GM19099 (cell line): ENCODE results near the gene VWA7.

Experiments used
- POLR2A ChIP-seq: IDR thresholded peaks from 3 replicates; pipeline ENCODE4 v1.6.1; 2011; ENCODE audit warnings: low read depth; ENCODE audit not compliant: insufficient read length; ENCODE audit errors: extremely low read depth

Gene VWA7, protein sequence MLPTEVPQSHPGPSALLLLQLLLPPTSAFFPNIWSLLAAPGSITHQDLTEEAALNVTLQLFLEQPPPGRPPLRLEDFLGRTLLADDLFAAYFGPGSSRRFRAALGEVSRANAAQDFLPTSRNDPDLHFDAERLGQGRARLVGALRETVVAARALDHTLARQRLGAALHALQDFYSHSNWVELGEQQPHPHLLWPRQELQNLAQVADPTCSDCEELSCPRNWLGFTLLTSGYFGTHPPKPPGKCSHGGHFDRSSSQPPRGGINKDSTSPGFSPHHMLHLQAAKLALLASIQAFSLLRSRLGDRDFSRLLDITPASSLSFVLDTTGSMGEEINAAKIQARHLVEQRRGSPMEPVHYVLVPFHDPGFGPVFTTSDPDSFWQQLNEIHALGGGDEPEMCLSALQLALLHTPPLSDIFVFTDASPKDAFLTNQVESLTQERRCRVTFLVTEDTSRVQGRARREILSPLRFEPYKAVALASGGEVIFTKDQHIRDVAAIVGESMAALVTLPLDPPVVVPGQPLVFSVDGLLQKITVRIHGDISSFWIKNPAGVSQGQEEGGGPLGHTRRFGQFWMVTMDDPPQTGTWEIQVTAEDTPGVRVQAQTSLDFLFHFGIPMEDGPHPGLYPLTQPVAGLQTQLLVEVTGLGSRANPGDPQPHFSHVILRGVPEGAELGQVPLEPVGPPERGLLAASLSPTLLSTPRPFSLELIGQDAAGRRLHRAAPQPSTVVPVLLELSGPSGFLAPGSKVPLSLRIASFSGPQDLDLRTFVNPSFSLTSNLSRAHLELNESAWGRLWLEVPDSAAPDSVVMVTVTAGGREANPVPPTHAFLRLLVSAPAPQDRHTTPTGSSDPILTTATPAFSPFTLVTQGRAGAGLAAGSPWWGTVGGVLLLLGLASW

GRCh38 chr6:31776989-31777666 lies at the start of gene VWA7:
Gene VWA7, minus strand, starts transcription at chr6:31777328. Its CDS starts 549 bp downstream, at chr6:31776779.
- no peak for TF ChIP-seq POLR2A

DNA sequence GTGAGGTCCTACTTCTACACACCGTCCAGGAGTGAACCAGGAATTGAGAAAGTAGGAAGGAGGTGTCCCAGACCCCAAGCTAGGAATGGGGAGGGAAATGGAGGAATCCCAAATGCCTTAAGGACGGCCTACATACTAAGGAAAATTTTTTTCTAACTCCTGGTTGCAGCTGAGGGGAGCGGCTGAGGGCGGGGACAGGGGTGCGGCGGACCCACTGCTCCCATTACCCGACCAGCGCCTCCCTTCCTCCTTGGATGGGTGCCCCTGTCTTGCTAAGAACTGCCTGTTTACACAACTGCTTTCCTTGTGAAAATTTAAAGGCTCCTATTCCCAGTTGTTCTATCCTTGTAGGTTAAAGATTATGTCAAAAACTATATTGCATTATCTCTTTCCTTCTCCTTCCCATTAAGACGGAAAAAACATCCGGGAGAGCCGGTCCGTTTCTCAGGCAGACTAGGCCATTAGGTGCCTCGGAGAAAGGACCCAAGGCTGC lies 49.7 kb upstream of the VWA7 start:
- no peak for TF ChIP-seq POLR2A

DNA sequence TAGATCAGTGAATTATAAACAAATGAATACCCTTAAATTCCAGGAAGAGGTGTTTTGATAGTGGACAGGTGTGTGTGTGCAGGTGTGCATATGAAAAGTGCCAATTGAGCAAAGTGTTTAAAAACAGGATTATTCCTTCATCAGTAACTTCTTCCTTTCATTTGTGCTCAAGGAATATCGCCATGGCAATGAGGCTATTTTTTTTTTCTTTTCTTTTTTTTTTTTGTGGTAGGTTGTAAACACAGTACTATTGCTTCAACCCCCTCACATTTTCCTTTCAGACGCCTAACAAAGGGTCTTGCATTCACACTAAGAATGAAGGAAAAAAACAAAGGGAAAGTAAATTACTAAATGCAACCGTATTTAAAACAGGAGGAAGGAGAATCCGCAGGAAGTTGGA lies 48.4 kb upstream of the VWA7 start:
- TF ChIP-seq POLR2A = no peak

DNA sequence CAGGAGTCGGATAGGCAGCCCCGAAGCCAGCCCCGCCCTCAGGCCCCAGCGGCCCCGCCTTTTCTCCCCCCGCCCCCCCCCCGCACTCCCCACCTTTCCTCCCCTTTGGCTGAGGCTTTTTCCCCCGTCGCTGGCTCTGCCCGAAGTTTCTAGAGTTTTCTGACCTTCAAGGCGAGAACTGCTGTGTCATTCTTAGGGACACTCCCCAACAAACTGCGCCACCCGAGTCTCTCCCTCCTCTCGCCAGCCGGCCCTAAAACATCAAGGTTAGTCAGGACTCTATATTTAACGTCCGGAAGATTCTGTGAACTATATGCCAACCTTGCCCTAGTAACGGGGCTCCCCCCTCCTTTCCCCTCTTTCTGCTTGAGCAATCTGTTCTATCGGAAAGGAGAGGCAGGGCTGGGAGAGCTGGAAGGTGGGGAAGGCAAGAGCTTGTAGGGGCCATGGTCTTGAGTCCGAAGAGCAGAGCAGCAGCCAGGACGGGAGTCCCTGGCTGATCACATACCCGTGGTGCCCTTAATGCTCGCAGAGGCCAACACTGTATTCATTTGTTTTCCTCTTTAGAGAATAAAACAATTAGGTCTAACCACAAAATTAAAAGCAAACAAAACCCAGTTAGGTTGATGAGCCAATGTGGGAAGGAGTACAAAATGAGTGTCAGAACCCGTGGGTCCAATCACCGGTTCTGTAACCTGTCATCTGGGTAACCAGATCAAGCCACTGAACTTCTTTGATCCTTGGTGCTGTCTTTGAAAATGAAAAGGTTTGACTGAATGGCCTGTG lies 45.1 kb upstream of the VWA7 start:
- no peak for TF ChIP-seq POLR2A

GRCh38 chr6:31821301-31822035 lies 44.3 kb upstream of the VWA7 start:
- TF ChIP-seq POLR2A = peak; percentile 82

DNA sequence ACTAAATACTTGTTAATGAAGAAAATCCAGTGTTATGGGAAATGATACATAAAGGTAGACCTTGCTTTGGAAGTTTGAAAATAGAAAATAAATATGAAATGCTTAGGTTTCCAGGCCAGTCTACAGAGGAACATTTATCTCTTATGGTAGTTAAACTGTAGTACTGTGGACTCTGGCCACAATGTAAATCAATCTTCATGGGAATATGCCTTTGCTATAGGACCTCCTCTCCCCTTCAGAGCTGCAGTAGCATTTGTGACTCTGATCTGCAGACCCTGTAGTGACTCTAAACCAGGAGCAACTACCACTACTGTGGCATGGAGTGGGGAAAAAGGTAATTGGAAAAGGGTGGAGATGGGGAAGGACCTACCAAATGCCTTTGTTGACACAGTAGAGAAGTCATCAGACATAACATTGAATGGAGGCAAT lies 42.8 kb upstream of the VWA7 start:
- TF ChIP-seq POLR2A = no peak

DNA sequence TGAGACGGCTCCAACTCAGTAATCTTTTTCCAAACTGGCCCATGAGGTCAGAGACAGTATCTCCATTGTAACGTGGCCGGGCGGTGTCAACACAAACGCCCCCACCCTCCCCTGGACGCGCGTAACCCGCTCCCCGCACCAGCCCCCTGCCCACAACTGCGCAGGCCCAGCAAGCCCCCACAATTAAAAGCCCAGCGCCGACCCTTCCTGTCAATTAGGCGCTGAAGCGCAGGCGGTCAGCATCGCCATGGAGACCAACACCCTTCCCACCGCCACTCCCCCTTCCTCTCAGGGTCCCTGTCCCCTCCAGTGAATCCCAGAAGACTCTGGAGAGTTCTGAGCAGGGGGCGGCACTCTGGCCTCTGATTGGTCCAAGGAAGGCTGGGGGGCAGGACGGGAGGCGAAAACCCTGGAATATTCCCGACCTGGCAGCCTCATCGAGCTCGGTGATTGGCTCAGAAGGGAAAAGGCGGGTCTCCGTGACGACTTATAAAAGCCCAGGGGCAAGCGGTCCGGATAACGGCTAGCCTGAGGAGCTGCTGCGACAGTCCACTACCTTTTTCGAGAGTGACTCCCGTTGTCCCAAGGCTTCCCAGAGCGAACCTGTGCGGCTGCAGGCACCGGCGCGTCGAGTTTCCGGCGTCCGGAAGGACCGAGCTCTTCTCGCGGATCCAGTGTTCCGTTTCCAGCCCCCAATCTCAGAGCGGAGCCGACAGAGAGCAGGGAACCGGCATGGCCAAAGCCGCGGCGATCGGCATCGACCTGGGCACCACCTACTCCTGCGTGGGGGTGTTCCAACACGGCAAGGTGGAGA lies 38.1 kb upstream of the VWA7 start, which contains the start of the genes HSPA1A and HSPA1L:
TSS of gene HSPA1A (plus strand) at position 519 of the 814 bp plus-strand sequence. CDS start at position 733, 214 bp downstream.
TSS of gene HSPA1L (minus strand) at position 259 of the 814 bp plus-strand sequence. CDS start 3,311 bp downstream, outside the sequence.
- peak; percentile 89 for TF ChIP-seq POLR2A

GRCh38 chr6:31814677-31815024 lies 37.5 kb upstream of the VWA7 start:
- peak; percentile 44 for TF ChIP-seq POLR2A

DNA sequence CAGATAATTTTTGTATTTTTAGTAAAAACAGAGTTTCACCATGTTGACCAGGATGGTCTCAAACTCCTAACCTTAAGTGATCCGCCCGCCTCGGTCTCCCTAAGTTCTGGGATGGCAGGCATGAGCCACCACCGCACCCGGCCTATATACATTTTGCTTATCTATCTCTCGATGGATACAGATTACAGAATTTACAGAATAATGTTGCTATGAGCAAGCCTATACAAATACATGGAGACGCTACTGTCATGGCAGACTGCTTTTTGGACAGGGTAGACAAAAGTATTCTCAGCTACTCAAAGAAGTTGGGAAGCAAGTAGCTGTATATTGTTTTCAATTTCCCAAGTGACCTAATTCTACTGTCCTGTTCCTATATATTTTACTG lies 36.3 kb upstream of the VWA7 start:
- no peak for TF ChIP-seq POLR2A

- TF ChIP-seq POLR2A = no peak
These were observed 34.5 kb upstream of the VWA7 start for GRCh38 chr6:31811645-31812044.

DNA sequence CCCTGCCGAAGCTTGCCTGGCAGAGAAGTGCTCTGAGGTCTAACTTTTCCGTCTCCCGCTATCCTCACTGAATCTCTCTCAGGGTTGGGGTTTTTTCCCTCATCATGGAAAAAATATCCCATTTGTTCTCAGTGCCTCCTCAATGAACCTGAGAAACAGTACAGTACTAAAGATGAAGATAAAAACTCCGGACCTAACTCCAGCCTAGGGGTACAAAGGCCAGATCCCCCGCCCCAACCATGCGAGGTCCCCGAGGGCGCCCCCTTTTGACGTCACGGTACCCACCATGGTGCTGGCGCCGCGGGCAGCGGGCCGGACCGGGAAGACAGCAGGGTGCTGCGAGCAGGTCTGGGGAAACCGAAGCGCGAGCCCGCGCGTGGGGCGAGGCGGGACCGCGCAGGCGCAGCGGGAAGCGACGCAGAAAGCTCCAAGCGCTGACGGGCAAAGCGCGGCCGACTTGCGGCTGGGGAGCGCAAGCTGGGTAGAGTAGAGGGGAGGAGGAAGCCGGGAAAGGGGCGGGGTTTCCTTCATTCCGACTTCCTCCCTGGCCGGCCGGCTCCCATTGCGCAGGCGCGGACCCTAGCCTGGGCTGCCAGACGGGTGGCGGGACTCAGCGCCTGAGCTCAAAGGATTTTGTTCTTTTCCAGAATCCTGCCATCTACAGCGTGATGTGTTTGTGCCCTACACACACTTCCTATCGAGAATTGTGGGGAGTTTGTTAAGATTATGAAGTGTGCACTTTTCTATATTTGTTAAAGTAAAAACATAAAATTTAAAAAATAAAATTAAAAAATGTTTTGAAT lies 29.5 kb upstream of the VWA7 start, which contains the start of gene LSM2:
TSS of gene LSM2 (minus strand) at position 497 of the 803 bp plus-strand sequence. CDS start at position 288, 209 bp downstream.
- TF ChIP-seq POLR2A = peak; percentile 97
